Measurements from ENCODE around the gene RFC2. TPM values are rescaled to one million over a fixed set of nuclear protein-coding genes. Genes with fewer than 3 reads are reported as not detected.

The RFC2 gene
- total RNA-seq, 1 donor, result 22.0 TPM

DNA sequence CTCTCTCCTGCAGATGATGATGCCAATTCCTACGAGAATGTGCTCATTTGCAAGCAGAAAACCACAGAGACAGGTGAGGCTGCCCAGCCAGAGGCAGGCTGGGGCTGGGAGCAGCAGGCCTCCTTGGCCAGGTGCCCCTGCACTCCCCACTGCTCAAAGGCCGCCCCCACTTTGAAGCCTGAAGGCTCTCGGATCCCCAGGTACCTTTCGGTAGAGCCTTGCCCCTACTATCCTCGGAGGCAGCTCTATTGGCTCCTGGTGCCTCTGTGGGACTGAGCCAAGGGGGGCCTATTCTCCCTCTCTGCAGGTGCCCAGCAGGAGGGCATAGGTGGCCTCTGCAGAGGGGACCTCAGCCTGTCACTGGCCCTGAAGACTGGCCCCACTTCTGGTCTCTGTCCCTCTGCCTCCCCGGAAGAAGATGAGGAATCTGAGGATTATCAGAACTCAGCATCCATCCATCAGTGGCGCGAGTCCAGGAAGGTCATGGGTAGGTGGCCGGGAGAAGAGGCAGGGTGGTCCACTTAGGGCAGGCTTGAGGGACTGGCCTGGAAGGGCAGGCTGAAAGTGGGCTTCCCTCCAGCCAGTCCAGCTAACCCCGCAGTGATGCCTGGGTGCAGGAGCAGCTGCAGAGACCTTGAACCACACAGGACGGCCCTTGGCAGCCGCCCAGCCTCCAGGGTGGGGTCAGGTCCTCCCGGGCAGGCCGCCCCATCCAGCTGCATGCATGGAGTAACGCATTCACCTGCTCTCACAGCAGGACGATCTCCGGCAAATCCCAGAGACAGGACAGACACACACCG, 30.3 kb downstream of the RFC2 start:
- TF ChIP-seq, protein P1, sequence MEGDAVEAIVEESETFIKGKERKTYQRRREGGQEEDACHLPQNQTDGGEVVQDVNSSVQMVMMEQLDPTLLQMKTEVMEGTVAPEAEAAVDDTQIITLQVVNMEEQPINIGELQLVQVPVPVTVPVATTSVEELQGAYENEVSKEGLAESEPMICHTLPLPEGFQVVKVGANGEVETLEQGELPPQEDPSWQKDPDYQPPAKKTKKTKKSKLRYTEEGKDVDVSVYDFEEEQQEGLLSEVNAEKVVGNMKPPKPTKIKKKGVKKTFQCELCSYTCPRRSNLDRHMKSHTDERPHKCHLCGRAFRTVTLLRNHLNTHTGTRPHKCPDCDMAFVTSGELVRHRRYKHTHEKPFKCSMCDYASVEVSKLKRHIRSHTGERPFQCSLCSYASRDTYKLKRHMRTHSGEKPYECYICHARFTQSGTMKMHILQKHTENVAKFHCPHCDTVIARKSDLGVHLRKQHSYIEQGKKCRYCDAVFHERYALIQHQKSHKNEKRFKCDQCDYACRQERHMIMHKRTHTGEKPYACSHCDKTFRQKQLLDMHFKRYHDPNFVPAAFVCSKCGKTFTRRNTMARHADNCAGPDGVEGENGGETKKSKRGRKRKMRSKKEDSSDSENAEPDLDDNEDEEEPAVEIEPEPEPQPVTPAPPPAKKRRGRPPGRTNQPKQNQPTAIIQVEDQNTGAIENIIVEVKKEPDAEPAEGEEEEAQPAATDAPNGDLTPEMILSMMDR (IDR thresholded peaks at IDR 0.05; ENCODE audit: insufficient read depth, low read depth, low read length), result no peak

DNA sequence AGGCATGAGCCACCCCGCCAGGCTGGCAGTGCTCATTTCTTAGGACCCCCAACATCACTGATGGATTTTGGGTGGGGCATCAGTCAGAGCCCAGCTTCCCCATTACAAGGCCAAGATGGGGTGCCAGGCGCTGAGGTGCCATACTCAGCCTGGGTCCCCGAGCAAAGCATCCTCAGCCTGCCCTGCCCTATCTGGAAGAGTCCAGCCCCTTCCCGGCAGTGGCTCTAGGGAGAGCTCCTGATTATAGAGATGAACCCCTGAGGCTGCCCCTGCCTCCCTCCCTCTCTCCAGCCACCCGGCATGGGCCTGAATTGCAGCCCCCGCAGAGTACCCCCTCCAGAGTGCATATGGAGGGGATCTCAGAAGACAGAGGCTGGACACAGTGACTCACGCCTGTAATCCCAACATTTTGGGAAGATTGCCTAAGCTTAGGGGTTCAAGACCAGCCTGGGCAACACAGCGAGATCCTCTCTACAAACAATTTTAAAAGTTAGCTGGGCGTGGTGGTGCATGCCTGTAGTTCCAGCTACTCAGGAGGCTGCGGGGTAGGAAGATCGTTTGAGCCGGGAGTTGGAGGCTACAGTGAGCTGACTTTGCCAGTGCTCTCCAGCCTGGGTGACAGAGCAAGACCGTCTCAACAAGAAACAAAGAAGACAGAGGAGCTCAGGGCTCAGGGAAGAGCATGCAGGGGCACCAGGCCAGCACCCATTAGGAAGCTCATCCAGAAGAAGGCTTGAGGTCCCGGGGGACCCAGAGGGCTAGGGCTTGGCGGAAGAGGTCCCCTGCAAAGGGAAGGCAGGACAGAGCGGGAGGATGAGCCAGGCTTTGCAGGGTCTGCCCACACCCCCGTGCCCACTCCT, 31.1 kb downstream of the RFC2 start:
- no peak for DNase-seq (ENCODE audit: low read depth)
- no peak overlapping the region for H3K4me3 ChIP-seq (ENCODE audit: low read depth, low read length)
- TF ChIP-seq, protein P1 (IDR thresholded peaks at IDR 0.05; ENCODE audit: insufficient read depth, low read depth, low read length), result no peak

More for the DNA sequence above, 30.3 kb downstream of the RFC2 start:
- H3K4me3 ChIP-seq (ENCODE audit: low read depth, low read length), result no peak overlapping the region
- DNase-seq (ENCODE audit: low read depth), result no peak

DNA sequence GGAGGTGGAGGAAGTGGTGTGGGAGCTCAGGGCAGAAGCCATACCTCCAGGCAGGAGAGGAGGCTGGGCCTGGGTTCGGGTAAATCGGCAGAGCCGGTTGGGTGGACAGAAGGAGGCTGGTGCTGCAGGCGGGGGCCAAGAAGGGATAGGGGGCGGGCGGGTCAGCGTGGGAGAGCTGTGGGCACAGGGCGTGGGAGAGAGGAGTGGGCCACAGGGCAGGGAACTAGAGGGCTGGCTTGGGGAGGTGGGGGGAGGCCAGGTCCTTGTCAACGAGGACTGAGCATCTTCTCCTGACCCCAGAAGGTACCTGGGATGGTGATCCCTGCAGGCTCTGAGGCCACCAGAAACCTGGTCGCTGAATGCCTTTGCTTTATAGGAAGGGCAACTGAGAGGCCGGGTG, 32.5 kb downstream of the RFC2 start:
- TF ChIP-seq, protein P1 (IDR thresholded peaks at IDR 0.05; ENCODE audit: insufficient read depth, low read depth, low read length), result no peak
- no peak for DNase-seq (ENCODE audit: low read depth)
- no peak overlapping the region for H3K4me3 ChIP-seq (ENCODE audit: low read depth, low read length)

DNA sequence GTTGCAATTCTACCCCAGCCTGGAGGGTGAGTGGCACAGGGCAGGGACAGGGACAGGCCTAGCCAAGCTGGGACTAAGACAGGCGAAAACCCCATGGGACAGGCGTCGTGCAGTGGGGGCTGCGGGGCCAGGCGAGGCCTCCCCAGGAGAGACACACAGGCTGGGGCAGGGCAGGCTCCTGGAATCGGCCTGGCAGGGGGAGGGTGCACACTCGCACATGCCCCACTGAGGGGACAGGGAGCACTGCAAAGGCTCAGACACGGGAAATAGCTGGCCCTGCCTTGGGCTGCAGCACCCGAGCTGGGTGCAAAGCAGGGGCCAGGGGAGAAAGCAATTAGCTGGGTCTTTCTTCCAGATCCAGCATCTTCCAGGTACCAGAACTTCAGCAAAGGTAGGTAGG, 34.0 kb downstream of the RFC2 start:
- TF ChIP-seq, protein P1 (IDR thresholded peaks at IDR 0.05; ENCODE audit: insufficient read depth, low read depth, low read length), result no peak
- no peak overlapping the region for H3K4me3 ChIP-seq (ENCODE audit: low read depth, low read length)
- DNase-seq (ENCODE audit: low read depth), result no peak

DNA sequence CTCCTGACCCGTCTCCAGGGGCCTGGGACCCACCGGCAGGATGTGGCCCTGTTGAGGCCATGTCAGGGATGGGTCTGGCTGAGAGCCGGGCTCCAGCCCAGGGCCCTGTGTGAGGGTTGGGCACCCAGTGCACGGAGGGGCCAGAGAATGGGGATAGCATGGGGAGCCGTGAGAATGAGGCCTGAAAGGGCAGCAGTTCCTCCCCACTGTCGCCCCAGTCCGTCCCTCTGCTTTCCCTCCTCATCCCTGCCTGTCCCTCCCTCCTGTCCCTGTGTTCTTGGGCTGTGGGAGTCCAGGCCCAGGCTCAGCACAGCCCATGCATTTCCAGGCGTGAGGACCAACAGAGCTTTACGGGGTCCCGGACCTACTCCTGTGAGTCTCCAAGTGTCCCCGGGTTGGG, 34.8 kb downstream of the RFC2 start:
- no peak for DNase-seq (ENCODE audit: low read depth)
- TF ChIP-seq, protein P1 (IDR thresholded peaks at IDR 0.05; ENCODE audit: insufficient read depth, low read depth, low read length), result no peak
- H3K4me3 ChIP-seq (ENCODE audit: low read depth, low read length), result no peak overlapping the region

DNA sequence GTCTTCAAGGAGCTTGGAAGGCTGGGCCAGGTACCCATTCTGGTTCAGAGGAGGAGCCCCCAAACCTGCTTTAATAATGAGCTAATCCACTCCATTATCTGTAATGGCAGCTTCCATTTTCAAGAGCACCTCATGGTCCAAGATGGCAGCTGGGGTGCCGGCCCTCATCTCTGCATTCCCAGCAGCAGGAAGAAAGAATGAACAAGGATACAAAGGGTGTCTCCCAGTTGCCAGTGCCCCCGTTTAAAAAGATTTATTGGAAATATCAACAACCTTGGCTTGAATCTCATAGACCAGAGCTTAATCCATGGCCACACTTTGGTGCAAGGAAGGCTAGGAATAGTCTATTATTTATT, 35.9 kb downstream of the RFC2 start:
- TF ChIP-seq, protein P1 (IDR thresholded peaks at IDR 0.05; ENCODE audit: insufficient read depth, low read depth, low read length), result no peak
- no peak for DNase-seq (ENCODE audit: low read depth)

More for the DNA sequence above, 35.9 kb downstream of the RFC2 start:
- H3K4me3 ChIP-seq (ENCODE audit: low read depth, low read length), result no peak overlapping the region

All from fibroblast of villous mesenchyme (primary cell).